Liver (tissue), 9 donors: ENCODE results near the gene IQCM. TPM values are rescaled to one million over a fixed set of nuclear protein-coding genes. Genes with fewer than 3 reads are reported as not detected.

Source experiments
- DNase-seq: peaks from one replicate; pipeline ENCODE4 v3.0.0-alpha.2; 2017; ENCODE audit warnings: low spot score
- H3K27ac ChIP-seq, 2 donors: one replicate each; pipeline ENCODE4 v1.7.0; 2013; ENCODE audit warnings: inconsistent platforms in 2 of 2, low read length in 2 of 2, control low read depth in 1 of 2, low read depth in 1 of 2, mild to moderate bottlenecking in 1 of 2
- H3K27me3 ChIP-seq, 4 donors: one replicate each; pipeline versions ENCODE4 v1.6.1 to v1.7.0; 2013; ENCODE audit warnings: low read length in 3 of 4, inconsistent platforms in 1 of 4, mild to moderate bottlenecking in 1 of 4, moderate library complexity in 1 of 4; ENCODE audit not compliant: control insufficient read depth in 4 of 4, insufficient read depth in 4 of 4
- H3K36me3 ChIP-seq, 4 donors: one replicate each; pipeline versions ENCODE4 v1.6.1 to v1.7.0; 2013; ENCODE audit warnings: low read length in 3 of 4, mild to moderate bottlenecking in 3 of 4, low read depth in 1 of 4, moderate library complexity in 1 of 4; ENCODE audit not compliant: control insufficient read depth in 4 of 4, insufficient read depth in 3 of 4
- H3K4me1 ChIP-seq, 4 donors: one replicate each; pipeline versions ENCODE4 v1.6.1 to v1.7.0; 2013; ENCODE audit warnings: low read length in 3 of 4, mild to moderate bottlenecking in 3 of 4, moderate library complexity in 1 of 4; ENCODE audit not compliant: control insufficient read depth in 4 of 4, insufficient read depth in 4 of 4
- H3K4me3 ChIP-seq, 3 donors: one replicate each; pipeline versions ENCODE4 v1.6.1 to v1.7.0; 2013; ENCODE audit warnings: low read length in 3 of 3, control low read depth in 1 of 3, low read depth in 1 of 3, mild to moderate bottlenecking in 1 of 3
- H3K9ac ChIP-seq, 2 donors: one replicate each; pipeline ENCODE4 v1.7.0; 2013; ENCODE audit warnings: low read length in 2 of 2, mild to moderate bottlenecking in 2 of 2, moderate library complexity in 2 of 2, control low read depth in 1 of 2, low read depth in 1 of 2
- H3K9me3 ChIP-seq, 4 donors: one replicate each; pipeline versions ENCODE4 v1.6.1 to v1.7.0; 2013; ENCODE audit warnings: low read length in 3 of 4; ENCODE audit not compliant: control insufficient read depth in 4 of 4
- EGR1 ChIP-seq, 2 donors: IDR thresholded peaks; 2 replicates each; pipeline ENCODE4 v1.6.1; 2016 to 2018; ENCODE audit warnings: antibody characterized with exemption in 2 of 2, low read depth in 2 of 2
- FOXA1 ChIP-seq: IDR thresholded peaks from 2 replicates; pipeline ENCODE4 v1.6.1; 2016; ENCODE audit warnings: antibody characterized with exemption
- FOXA2 ChIP-seq: IDR thresholded peaks from 2 replicates; pipeline ENCODE4 v1.6.1; 2016; ENCODE audit warnings: antibody characterized with exemption
- GABPA ChIP-seq, 2 donors: IDR thresholded peaks in 1 of 2; conservative IDR thresholded peaks in 1 of 2; 2 replicates each; pipeline ENCODE4 v1.6.1; 2016; ENCODE audit warnings: antibody characterized with exemption in 2 of 2, mild to moderate bottlenecking in 1 of 2, moderate library complexity in 1 of 2
- HNF4A ChIP-seq, 2 donors: conservative IDR thresholded peaks; 2 replicates each; pipeline ENCODE4 v1.6.1; 2016; ENCODE audit warnings: antibody characterized with exemption in 2 of 2, mild to moderate bottlenecking in 2 of 2
- HNF4G ChIP-seq: IDR thresholded peaks from 2 replicates; pipeline ENCODE4 v1.6.1; 2016; ENCODE audit warnings: antibody characterized with exemption
- JUND ChIP-seq, 2 donors: IDR thresholded peaks; 2 replicates each; pipeline ENCODE4 v1.6.1; 2016; ENCODE audit warnings: antibody characterized with exemption in 2 of 2
- NR2F2 ChIP-seq: IDR thresholded peaks from 2 replicates; pipeline ENCODE4 v1.6.1; 2016; ENCODE audit warnings: antibody characterized with exemption
- RAD21 ChIP-seq, 2 donors: IDR thresholded peaks; 2 replicates each; pipeline ENCODE4 v1.6.1; 2016; ENCODE audit warnings: antibody characterized with exemption in 2 of 2, mild to moderate bottlenecking in 2 of 2
- RXRA ChIP-seq, 2 donors: IDR thresholded peaks; 2 replicates each; pipeline ENCODE4 v1.6.1; 2017 to 2018; ENCODE audit warnings: antibody characterized with exemption in 2 of 2, mild to moderate bottlenecking in 1 of 2
- SP1 ChIP-seq: IDR thresholded peaks from 2 replicates; pipeline ENCODE4 v1.6.1; 2018; ENCODE audit warnings: antibody characterized with exemption, mild to moderate bottlenecking
- TAF1 ChIP-seq: conservative IDR thresholded peaks from 2 replicates; pipeline ENCODE4 v1.6.1; 2016; ENCODE audit warnings: antibody characterized with exemption, mild to moderate bottlenecking
- YY1 ChIP-seq: IDR thresholded peaks from 2 replicates; pipeline ENCODE4 v1.6.1; 2016; ENCODE audit warnings: antibody characterized with exemption, mild to moderate bottlenecking
- WGBS: extraction: QIAGEN DNeasy Blood & Tissue Kit; methylation state at CpG from one replicate; pipeline ENCODE4 v1.1.7; 2013; 5-methylcytosine and 5-hydroxymethylcytosine counted together
- polyA plus RNA-seq, 2 donors: library from polyadenylated mRNA; stranded (reverse) in 1 of 2; unstranded in 1 of 2; fragments of 200-250 nt in 1 of 2; fragments of >200 nt in 1 of 2; fragmentation: Nextera tagmentation in 1 of 2; extraction: Ambion mirVana in 1 of 2; gene quantifications; one replicate each; pipeline versions ENCODE4 v1.2.1 to v1.2.3, GENCODE V29; 2013 to 2015
- total RNA-seq, 2 donors: library from RNA; depleted of rRNA; stranded (reverse); fragments of >200 nt; gene quantifications; one replicate each; pipeline ENCODE4 v1.2.3, GENCODE V29; 2014
- TF ChIP-seq, protein P1 (sequence below): IDR thresholded peaks from 2 replicates; pipeline ENCODE4 v1.6.1; 2016; ENCODE audit warnings: antibody characterized with exemption
- TF ChIP-seq, protein P2 (sequence below): IDR thresholded peaks from 2 replicates; pipeline ENCODE4 v1.6.1; 2016; ENCODE audit warnings: antibody characterized with exemption
- TF ChIP-seq, protein P3 (sequence below): IDR thresholded peaks from 2 replicates; pipeline ENCODE4 v1.6.1; 2016; ENCODE audit warnings: antibody characterized with exemption, mild to moderate bottlenecking
- TF ChIP-seq, protein P4 (sequence below): IDR thresholded peaks from 2 replicates; pipeline ENCODE4 v1.6.1; 2016; ENCODE audit warnings: antibody characterized with exemption
- TF ChIP-seq, protein P5 (sequence below): fragments of 150-350 bp; IDR thresholded peaks from 2 replicates; pipeline ENCODE4 v1.5.1; 2017; ENCODE audit warnings: improper control_type of control experiment, low read depth, low read length; ENCODE audit not compliant: missing input control
- donor health status: healthy.
- donor health status: healthy.
- donor health status: healthy.
- donor health status: healthy.
- donor health status: healthy.

Gene IQCM
- total and polyA plus RNA-seq, 4 donors, result 0.08 TPM; not detected in 3

DNA sequence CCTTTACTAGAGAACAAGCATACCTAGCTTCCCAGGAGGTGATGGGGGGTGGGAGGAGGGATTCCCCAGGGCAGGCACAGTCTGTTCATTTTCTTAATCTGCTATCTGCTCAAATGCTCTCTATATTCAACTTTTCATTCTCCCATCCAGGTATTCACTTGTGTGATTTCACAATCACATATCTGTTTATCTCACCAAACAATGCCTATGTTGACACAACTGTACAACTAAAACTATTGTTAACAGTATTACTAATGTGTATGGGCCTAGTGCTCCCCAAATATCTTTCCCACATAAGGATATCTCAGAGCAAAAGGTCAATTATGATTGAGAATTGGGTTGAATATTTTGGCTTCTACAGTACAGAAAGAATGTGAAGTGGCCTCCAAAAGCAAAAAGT lies 210.8 kb downstream of the IQCM start:
- DNase-seq, result no peak
- no peak overlapping the region for H3K27ac ChIP-seq
- H3K9ac ChIP-seq, result no peak overlapping the region
- TF ChIP-seq, protein P1, sequence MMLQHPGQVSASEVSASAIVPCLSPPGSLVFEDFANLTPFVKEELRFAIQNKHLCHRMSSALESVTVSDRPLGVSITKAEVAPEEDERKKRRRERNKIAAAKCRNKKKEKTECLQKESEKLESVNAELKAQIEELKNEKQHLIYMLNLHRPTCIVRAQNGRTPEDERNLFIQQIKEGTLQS, result no peak
- no peak for TF ChIP-seq FOXA1
- no peak for TF ChIP-seq GABPA (IDR thresholded peaks at IDR 0.05 in 1 of 2, conservative IDR thresholded peaks at IDR 0.05 in 1 of 2)
- no peak for TF ChIP-seq EGR1 (IDR thresholded peaks at IDR 0.05; ENCODE audit: low read depth in 2 of 2)
- TF ChIP-seq, protein P2, sequence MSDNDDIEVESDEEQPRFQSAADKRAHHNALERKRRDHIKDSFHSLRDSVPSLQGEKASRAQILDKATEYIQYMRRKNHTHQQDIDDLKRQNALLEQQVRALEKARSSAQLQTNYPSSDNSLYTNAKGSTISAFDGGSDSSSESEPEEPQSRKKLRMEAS, result no peak
- no peak for TF ChIP-seq RXRA (IDR thresholded peaks at IDR 0.05)
- TF ChIP-seq HNF4G, result no peak
- H3K4me3 ChIP-seq, result no peak overlapping the region
- H3K9me3 ChIP-seq, result peaks cover 0 to 4% (median 0%) of the 10 kb centered on the region in 4 donors
- H3K4me1 ChIP-seq, result no peaks in the 10 kb centered on the region
- no peaks in the 10 kb centered on the region for H3K27me3 ChIP-seq
- H3K36me3 ChIP-seq, result no peaks in the 10 kb centered on the region

DNA sequence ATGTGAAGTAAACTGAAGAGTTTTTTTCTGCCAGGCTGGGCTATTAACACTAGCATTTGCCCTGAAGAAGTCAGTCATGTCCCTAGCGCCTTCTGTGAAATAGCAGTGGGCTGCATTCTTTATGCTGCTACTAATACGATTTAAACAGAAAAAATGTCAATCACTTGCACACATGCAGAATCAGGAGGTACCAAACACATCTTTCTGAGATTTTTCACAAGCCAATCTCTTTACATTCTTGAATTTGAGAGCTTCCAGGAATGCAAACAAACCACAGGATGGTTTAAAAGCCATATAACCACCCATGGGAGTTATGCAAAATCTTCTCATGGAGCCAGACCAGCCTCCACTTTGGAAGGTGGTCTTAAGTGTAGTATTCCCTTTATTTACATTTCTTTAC lies 220.1 kb downstream of the IQCM start:
- TF ChIP-seq TAF1 (no peak), RAD21 (IDR thresholded peaks at IDR 0.05) (no peak), GABPA (IDR thresholded peaks at IDR 0.05 in 1 of 2, conservative IDR thresholded peaks at IDR 0.05 in 1 of 2) (no peak), JUND (IDR thresholded peaks at IDR 0.05) (no peak), HNF4A (conservative IDR thresholded peaks at IDR 0.05) (no peak), FOXA2 (no peak), RXRA (IDR thresholded peaks at IDR 0.05) (no peak), EGR1 (IDR thresholded peaks at IDR 0.05; ENCODE audit: low read depth in 2 of 2) (no peak), YY1 (no peak), FOXA1 (no peak), NR2F2 (no peak), HNF4G (no peak), SP1 (no peak)
- TF ChIP-seq, protein P3, sequence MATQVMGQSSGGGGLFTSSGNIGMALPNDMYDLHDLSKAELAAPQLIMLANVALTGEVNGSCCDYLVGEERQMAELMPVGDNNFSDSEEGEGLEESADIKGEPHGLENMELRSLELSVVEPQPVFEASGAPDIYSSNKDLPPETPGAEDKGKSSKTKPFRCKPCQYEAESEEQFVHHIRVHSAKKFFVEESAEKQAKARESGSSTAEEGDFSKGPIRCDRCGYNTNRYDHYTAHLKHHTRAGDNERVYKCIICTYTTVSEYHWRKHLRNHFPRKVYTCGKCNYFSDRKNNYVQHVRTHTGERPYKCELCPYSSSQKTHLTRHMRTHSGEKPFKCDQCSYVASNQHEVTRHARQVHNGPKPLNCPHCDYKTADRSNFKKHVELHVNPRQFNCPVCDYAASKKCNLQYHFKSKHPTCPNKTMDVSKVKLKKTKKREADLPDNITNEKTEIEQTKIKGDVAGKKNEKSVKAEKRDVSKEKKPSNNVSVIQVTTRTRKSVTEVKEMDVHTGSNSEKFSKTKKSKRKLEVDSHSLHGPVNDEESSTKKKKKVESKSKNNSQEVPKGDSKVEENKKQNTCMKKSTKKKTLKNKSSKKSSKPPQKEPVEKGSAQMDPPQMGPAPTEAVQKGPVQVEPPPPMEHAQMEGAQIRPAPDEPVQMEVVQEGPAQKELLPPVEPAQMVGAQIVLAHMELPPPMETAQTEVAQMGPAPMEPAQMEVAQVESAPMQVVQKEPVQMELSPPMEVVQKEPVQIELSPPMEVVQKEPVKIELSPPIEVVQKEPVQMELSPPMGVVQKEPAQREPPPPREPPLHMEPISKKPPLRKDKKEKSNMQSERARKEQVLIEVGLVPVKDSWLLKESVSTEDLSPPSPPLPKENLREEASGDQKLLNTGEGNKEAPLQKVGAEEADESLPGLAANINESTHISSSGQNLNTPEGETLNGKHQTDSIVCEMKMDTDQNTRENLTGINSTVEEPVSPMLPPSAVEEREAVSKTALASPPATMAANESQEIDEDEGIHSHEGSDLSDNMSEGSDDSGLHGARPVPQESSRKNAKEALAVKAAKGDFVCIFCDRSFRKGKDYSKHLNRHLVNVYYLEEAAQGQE, result no peak
- TF ChIP-seq, protein P1, result no peak
- TF ChIP-seq, protein P4, sequence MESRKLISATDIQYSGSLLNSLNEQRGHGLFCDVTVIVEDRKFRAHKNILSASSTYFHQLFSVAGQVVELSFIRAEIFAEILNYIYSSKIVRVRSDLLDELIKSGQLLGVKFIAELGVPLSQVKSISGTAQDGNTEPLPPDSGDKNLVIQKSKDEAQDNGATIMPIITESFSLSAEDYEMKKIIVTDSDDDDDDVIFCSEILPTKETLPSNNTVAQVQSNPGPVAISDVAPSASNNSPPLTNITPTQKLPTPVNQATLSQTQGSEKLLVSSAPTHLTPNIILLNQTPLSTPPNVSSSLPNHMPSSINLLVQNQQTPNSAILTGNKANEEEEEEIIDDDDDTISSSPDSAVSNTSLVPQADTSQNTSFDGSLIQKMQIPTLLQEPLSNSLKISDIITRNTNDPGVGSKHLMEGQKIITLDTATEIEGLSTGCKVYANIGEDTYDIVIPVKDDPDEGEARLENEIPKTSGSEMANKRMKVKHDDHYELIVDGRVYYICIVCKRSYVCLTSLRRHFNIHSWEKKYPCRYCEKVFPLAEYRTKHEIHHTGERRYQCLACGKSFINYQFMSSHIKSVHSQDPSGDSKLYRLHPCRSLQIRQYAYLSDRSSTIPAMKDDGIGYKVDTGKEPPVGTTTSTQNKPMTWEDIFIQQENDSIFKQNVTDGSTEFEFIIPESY, result no peak
- TF ChIP-seq, protein P2, result no peak
- TF ChIP-seq, protein P5, sequence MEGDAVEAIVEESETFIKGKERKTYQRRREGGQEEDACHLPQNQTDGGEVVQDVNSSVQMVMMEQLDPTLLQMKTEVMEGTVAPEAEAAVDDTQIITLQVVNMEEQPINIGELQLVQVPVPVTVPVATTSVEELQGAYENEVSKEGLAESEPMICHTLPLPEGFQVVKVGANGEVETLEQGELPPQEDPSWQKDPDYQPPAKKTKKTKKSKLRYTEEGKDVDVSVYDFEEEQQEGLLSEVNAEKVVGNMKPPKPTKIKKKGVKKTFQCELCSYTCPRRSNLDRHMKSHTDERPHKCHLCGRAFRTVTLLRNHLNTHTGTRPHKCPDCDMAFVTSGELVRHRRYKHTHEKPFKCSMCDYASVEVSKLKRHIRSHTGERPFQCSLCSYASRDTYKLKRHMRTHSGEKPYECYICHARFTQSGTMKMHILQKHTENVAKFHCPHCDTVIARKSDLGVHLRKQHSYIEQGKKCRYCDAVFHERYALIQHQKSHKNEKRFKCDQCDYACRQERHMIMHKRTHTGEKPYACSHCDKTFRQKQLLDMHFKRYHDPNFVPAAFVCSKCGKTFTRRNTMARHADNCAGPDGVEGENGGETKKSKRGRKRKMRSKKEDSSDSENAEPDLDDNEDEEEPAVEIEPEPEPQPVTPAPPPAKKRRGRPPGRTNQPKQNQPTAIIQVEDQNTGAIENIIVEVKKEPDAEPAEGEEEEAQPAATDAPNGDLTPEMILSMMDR, result no peak
- Histone ChIP-seq H3K36me3 (no peaks in the 10 kb centered on the region), H3K9me3 (no peaks in the 10 kb centered on the region), H3K4me3 (no peak overlapping the region), H3K27me3 (no peaks in the 10 kb centered on the region), H3K9ac (no peak overlapping the region), H3K4me1 (no peaks in the 10 kb centered on the region), H3K27ac (no peak overlapping the region)
- 77% methylated on average over 2 of the region's 2 CpGs for WGBS
- no peak for DNase-seq
